ENCODE measurements around the gene RCC1. TPM values are rescaled to one million over a fixed set of nuclear protein-coding genes. Genes with fewer than 3 reads are reported as not detected.
"Not testable (repeated sequence)": the region's sequence is repeated elsewhere in the genome, so short reads cannot be mapped to it uniquely, and the experiment has no call there.

The RCC1 gene
- total RNA-seq, 1 donor from 2014 or later, result 58.4 TPM

GRCh38 chr1:28538286-28538685, 32.4 kb downstream of the RCC1 start:
- no peaks in the 10 kb centered on the region for H3K4me1 Mint-ChIP-seq (ENCODE audit: low read depth)
- H3K9me3 Mint-ChIP-seq (ENCODE audit: low read depth), result no peaks in the 10 kb centered on the region
- no peak for DNase-seq (ENCODE audit: low spot score, unreplicated experiment)
- no peak for TF ChIP-seq CTCF (IDR thresholded peaks at IDR 0.05; ENCODE audit: unreplicated experiment)
- H3K36me3 Mint-ChIP-seq (ENCODE audit: insufficient read depth), result peaks cover 13% of the 10 kb centered on the region
- H3K27me3 Mint-ChIP-seq, result no peaks in the 10 kb centered on the region
- peak overlapping the region; percentile 77 for H3K27ac Mint-ChIP-seq
- H3K4me3 Mint-ChIP-seq (ENCODE audit: low read depth), result no peak overlapping the region

GRCh38 chr1:28540651-28541050, 34.8 kb downstream of the RCC1 start:
- Mint-ChIP-seq H3K4me3 (ENCODE audit: low read depth) (no peak overlapping the region), H3K27ac (no peak overlapping the region), H3K36me3 (ENCODE audit: insufficient read depth) (peaks cover 9% of the 10 kb centered on the region), H3K27me3 (no peaks in the 10 kb centered on the region), H3K9me3 (ENCODE audit: low read depth) (no peaks in the 10 kb centered on the region), H3K4me1 (ENCODE audit: low read depth) (no peaks in the 10 kb centered on the region)
- TF ChIP-seq CTCF (IDR thresholded peaks at IDR 0.05; ENCODE audit: unreplicated experiment), result no peak
- no peak for DNase-seq (ENCODE audit: low spot score, unreplicated experiment)

- H3K9me3 Mint-ChIP-seq (ENCODE audit: low read depth); H3K27me3 Mint-ChIP-seq; H3K4me1 Mint-ChIP-seq (ENCODE audit: low read depth); H3K4me3 Mint-ChIP-seq (ENCODE audit: low read depth); H3K36me3 Mint-ChIP-seq (ENCODE audit: insufficient read depth); DNase-seq (ENCODE audit: low spot score, unreplicated experiment): not testable (repeated sequence)
- peak overlapping the region; percentile 71 for H3K27ac Mint-ChIP-seq
Measured at GRCh38 chr1:28541414-28542015, 35.7 kb downstream of the RCC1 start.

GRCh38 chr1:28545246-28545628, 39.4 kb downstream of the RCC1 start:
- H3K27ac Mint-ChIP-seq, result no peak overlapping the region
- no peaks in the 10 kb centered on the region for H3K9me3 Mint-ChIP-seq (ENCODE audit: low read depth)
- no peaks in the 10 kb centered on the region for H3K36me3 Mint-ChIP-seq (ENCODE audit: insufficient read depth)
- H3K27me3 Mint-ChIP-seq, result no peaks in the 10 kb centered on the region
- no peak overlapping the region for H3K4me3 Mint-ChIP-seq (ENCODE audit: low read depth)
- no peak for TF ChIP-seq CTCF (IDR thresholded peaks at IDR 0.05; ENCODE audit: unreplicated experiment)
- DNase-seq (ENCODE audit: low spot score, unreplicated experiment), result no peak
- no peaks in the 10 kb centered on the region for H3K4me1 Mint-ChIP-seq (ENCODE audit: low read depth)

GRCh38 chr1:28548318-28548717, 42.5 kb downstream of the RCC1 start:
- Mint-ChIP-seq H3K27ac (no peak overlapping the region), H3K9me3 (ENCODE audit: low read depth) (no peaks in the 10 kb centered on the region), H3K36me3 (ENCODE audit: insufficient read depth) (no peaks in the 10 kb centered on the region), H3K4me3 (ENCODE audit: low read depth) (no peak overlapping the region), H3K27me3 (no peaks in the 10 kb centered on the region), H3K4me1 (ENCODE audit: low read depth) (peaks cover 2% of the 10 kb centered on the region)
- DNase-seq (ENCODE audit: low spot score, unreplicated experiment), result no peak
- no peak for TF ChIP-seq CTCF (IDR thresholded peaks at IDR 0.05; ENCODE audit: unreplicated experiment)

GRCh38 chr1:28551381-28551780, 45.5 kb downstream of the RCC1 start:
- no peaks in the 10 kb centered on the region for H3K9me3 Mint-ChIP-seq (ENCODE audit: low read depth)
- no peaks in the 10 kb centered on the region for H3K27me3 Mint-ChIP-seq
- H3K4me3 Mint-ChIP-seq (ENCODE audit: low read depth), result no peak overlapping the region

More at GRCh38 chr1:28551381-28551780, 45.5 kb downstream of the RCC1 start:
- Mint-ChIP-seq H3K27ac (no peak overlapping the region), H3K36me3 (ENCODE audit: insufficient read depth) (peaks cover 4% of the 10 kb centered on the region), H3K4me1 (ENCODE audit: low read depth) (peaks cover 4% of the 10 kb centered on the region)
- DNase-seq (ENCODE audit: low spot score, unreplicated experiment), result no peak
- no peak for TF ChIP-seq CTCF (IDR thresholded peaks at IDR 0.05; ENCODE audit: unreplicated experiment)
